HG03039 (cell line): ENCODE results near the gene PALM3.

ENCODE experiments used
- ATAC-seq: cut with Tn5 transposase; IDR thresholded peaks from one replicate; pipeline ENCODE4 v1.9.1; 2021; ENCODE audit warnings: mild to moderate bottlenecking, moderate library complexity; ENCODE audit not compliant: unreplicated experiment

Gene PALM3, protein sequence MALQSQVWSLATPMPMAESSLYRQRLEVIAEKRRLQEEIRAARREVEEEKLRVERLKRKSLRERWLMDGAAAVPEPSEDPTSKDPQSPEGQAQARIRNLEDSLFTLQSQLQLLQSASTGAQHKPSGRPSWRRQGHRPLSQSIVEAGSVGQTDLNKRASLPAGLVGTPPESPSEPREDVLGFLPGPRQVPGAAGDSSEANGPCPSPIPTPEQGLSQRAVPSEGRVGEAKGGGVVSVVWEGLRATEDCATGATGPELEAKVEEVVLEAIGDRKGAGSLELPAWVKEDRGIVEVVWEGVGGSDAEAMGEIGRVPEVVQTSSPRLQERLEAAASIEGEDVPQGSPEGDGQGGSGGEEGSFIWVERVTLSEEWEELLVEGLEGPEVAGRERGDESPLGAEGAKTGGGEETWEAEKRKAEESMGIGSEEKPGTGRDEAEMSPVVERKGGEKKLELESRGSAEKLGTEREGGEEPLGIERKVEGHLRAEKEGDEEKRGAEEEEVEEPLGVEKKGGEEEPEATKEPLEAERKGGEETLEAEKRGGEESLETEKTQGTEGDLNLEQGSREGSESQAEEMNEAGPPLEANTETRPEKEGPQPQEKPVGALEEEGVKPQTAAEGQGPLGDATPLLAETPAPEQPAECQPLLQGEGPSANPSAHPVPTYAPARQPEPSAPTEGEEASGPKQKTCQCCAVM

DNA sequence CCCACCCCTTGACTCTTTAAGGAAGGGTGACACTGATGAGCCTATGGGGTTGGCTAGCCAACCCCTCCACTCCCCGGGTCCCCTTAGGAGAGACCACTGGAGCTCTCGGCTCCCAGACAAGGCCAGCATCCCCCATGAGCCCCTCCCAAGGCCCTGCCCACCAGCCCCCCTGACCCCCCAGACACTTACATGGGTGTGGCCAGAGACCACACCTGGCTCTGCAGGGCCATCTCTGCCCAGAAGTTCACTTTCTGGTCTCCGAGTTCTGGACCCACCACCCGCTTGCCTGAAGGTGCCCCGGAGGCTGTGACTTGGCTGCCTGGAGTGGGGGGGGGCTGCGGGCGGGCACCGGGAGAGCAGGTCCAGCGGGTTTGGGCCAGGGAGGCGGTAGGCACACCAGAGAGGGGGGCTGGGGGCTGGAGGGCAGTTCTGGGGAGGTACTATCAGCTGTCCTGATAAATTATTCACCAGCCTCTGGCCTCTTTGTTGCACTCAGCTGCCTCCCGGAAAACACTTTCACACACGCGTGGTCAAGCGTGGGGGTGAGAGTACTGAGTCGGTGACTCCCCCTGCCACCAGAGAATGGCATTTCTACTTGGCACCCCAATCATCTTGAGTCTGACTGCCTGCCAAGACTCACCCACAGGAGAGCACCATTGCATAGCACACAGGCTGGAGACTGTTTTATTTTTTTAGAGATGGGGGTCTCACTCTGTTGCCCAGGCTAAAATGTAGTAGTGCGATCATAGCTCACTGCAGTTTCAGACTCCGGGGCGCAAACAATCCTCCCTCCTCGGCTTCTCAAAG, at the start of gene PALM3:
PALM3 (minus strand) TSS at position 326 of the 807 bp plus-strand sequence; CDS start at position 230, 96 bp downstream.
- no peak for ATAC-seq

- no peak for ATAC-seq
Measured at GRCh38 chr19:14111486-14111885, 49.6 kb upstream of the PALM3 start.

GRCh38 chr19:14110650-14111049, 48.8 kb upstream of the PALM3 start:
- no peak for ATAC-seq

DNA sequence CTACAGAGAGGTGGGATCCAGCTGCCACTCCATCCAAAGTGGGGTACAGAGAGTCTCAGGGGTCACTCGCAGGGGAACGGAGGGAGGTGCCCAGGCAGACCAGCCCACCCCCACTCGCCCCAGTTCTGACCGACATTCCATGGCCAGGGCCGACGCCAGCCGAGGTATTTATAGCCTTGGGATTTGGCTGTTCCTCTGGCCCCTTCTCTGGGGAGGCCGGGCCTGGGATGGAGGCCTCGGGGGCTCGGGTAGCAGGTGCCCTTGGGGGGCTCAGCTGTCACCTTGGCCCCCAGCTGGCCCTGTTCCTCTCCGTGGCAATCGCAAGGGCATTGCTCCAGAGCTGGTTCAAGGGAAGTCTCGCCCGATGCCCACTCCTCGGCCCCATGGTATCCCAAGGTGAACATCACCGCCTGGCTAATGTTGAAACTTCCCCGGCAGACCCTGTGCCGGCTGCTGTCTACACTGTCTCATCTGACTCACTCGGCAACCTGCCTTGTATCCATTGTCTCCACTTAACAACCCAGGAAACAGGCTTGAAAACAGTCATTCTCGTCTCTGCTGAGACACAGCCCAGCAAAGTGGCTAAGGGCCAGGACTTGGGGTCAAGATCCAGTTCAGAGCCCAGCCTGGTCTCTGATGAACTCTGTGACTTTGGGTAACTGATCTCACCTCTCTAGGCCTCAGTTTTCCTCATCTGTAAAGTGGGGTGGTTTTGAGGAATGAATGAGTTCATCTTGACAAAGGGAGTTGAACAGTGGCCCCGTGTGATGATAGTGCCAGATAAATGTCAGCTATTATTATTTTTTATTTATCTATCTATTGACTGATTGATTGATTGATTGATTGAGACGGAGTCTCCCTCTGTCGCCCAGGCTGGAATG, 45.9 kb upstream of the PALM3 start:
- ATAC-seq, result no peak

DNA sequence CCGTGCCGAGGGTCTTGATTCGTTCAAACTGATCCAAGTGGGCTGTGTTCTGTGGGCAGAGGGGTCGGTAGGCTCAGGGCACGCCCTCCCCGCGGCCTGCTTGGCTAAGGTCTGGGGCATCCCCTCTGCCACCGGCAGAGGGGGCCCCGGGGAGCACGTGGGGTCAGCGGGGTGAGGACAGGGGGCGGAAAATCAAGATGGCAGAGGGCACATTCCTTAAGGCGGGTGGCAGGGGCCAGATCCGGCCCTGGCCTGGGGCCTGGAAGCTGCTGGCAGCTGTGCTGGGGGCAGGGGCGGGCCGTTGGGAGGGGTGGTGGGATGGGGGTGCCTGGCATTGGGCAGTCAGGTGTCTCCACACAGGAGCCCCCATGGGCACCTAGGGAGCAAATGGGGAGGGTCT, 45.0 kb upstream of the PALM3 start:
- no peak for ATAC-seq

GRCh38 chr19:14105680-14106079, 43.8 kb upstream of the PALM3 start:
- no peak for ATAC-seq

GRCh38 chr19:14103310-14103709, 41.4 kb upstream of the PALM3 start:
- ATAC-seq, result no peak

DNA sequence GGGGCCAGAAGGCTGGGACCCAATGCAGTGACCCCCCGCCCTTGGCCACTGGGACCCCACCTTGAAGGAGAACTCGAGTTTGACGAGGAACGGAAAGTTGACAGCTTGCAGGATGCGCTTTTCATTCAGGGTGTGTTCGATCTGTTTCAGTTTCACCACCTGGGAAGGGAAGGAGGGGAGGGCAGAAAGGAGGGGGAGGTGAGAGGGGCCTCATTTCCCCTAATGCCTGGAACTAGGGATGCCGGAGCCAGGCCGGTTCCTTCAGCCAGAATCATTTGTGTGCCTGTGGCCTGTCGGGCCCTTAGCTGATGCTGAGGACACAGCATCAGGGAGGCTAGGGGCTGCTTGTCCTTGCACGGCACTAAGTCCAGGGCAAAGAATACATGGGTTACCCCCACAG, 40.9 kb upstream of the PALM3 start:
- no peak for ATAC-seq

DNA sequence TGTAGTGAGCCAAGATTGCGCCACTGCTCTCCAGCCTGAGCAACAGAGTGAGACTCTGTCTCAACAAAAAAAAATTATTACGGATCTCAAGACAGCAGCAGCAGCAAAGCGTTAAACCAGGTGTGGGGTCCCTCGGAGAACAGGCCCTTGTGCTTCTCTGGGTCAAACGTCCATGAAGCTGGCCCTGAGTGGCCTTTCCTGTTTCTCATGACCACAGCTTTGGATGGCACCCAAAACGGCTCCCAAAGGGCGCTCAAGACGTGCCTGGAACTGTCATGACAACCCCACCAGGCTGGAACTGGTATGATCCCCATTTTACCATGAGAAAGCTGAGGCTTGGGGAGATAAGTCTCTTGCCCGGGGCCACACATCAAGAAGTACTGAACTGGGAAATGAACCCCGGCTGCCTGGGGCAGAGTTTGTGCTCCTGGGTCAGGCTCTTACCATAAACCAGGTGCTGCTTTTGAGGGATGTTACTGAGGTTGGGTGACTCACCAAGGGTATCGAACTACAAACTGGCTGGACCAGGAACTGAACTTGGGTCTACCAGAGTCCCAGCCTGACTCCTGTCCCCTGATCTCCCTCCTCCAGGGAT, 40.3 kb upstream of the PALM3 start:
- no peak for ATAC-seq

DNA sequence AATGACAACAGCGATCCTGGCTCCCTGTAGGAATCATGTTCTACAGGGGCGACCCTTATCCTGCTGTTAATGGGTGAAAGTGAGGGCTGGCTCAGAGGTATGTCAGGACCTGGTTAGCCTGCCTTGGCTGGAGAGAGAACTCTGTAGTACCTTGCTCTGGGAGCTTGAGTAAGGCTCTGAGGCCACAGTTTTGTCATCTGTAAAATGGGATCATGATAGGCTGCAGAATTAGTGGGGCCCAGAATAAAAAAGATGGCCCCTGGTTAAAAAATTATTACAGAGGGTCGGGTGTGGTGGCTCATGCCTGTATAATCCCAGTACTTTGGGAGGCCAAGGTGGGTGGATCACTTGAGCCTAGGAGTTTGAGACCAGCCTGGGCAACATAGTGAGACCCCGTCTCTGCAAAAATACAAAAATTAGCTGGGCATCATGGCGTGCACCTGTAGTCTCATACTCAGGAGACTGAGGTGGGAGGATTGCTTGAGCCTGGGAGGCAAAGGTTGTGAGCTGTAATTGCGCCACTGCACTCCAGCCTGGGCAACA, 39.2 kb upstream of the PALM3 start:
- no peak for ATAC-seq

GRCh38 chr19:14097532-14098151, 35.8 kb upstream of the PALM3 start:
- no peak for ATAC-seq

DNA sequence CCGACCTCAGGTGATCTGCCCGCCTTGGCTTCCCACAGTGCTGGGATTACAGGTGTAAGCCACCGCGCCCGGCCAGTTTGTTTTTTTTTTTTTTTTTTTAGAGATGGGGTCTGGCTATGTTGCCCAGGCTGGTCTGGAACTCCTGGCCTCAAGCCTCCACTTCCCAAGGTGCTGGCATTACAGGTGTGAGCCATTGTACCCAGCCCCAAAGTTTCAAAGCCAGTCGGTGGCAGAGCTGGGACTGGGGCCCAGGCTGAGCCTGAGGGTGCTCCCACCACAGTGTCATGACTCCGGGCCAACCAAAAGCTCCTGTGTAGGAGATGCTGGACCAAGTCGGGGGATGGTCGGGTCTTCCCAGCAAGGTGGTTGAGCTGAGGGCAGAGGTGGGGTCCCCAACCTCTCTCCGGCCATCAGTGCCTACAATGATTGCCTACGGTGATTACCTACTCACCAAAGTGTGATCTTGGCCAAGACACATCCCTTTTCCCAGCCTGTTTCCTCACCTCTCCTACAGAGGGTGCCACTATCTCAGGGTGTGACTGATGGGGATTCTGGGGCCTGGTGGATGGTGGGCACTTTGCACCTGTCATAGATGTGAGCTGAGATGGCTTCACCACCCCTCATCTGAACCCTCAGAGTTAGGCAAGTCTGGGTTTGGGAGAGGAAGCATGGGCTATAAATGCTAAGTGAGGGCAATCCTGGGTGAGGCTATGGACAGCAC, 34.6 kb upstream of the PALM3 start:
- no peak for ATAC-seq

DNA sequence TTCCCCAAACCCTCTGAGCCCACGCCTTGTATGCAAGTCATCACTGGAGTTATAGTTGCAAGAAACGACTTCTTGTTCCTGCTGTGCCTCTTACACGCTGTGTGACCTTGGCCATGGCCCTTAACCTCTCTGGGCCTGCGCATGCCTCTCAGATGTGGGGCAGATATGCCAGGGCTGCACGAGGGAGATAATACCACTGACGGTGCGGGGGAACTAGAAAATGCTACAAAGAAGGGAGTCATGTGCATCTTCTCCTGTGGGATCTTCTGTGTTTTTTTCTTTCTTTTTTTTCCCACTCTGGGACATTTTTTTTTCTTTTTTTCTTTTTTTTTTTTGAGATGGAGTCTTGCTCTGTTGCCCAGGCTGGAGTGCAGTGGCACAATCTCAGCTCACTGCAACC, 33.0 kb upstream of the PALM3 start:
- ATAC-seq, result no peak

DNA sequence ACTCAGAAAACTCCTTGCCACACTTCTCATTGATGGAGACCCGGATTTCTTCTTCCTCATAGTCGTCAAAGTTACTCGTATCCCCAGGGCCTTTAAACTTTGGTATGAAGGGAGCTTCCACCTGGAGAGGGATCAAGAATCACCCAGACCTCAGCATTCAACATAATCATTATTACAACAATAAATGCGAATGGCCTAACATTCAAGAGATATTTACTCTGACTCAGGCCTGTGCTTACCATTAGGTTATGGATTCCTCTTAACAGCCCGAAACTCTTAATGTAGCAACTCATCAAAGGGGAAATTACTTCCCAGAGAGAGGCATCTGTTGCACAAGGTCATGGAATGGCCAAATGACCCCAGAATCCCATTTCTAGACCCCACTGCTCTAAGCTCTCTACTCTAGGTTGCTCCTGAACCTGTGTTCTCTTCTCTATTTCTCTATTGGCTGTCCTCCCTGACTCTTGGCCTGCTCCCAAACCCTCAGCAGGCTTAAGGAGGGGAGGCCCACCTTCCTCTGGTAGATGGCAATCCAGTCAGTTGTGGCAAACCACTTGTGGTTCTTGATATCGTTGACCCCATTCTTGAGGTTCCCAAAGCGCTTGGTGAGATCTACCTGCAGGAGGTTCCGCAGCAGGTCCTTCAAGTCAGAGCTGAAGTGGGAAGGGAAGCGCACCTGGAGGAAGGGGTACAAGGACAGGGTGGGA, 31.4 kb upstream of the PALM3 start:
- no peak for ATAC-seq

DNA sequence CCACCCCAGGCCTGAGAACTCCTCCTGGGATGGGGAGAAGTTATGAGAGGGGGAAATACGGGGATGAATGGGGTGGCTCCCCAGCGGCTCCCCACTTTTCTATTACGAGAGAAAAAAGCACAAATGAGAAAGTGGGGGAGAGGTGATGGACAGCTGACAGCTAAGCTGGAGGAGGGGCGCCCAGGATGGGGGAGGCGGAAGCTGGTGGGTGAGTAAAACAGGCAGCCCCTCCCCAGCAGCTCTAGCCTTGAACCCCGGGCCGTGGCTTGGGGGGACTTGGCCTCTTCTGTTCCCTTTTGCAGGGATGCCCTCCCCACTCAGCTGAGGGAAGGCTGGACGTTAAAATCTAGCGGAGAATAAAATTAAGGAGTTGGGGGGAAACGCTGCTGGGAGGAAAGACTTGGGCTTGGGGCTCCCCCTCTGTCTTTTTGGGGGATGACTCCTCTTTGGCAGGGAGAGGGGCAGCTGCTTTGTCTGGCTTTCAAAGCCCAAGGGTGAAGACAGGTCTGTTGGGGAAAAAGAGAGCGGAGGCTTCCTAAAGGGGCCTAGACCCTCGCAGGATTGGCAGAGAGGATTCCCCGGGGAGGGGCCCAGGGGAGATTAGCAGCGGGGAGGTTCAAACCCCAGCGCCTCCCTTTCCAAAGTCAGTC, 30.1 kb upstream of the PALM3 start:
- no peak for ATAC-seq

DNA sequence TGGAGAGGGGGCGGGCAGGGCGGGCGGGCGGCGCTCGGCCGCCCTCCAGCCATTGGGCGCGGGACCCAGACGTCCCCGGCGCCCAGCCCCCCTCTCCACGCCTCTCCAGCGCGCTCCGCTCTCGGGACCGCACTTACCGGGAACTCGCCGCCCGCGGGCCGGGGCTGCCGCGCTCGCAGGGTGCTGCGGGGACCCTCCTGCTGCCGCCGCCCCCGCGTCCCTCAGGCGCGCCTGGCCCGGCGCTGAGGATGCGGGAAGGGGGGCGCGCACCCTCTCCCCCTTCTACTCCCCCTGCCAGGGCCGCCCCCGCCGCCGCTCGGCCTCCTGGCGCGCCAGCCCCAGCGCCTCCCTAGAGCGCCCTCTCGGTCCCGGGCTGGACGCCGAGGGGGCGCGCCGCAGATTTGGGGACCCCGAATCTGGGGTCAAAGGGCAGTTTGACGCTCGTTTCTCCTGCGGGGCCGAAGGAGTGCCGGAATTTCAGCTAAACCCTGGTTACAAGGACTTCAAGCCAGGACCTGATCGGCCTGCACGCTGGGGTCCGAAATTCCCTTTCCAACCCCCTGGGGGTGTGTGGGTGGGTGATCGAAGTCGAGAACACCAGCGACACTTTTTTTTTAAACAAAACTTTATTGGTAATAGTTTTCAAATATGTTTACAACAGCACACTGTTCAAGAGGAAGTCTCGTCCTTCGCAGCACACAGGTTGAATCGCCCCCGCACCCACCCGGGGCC, 29.4 kb upstream of the PALM3 start:
- ATAC-seq, result peak; percentile 48

DNA sequence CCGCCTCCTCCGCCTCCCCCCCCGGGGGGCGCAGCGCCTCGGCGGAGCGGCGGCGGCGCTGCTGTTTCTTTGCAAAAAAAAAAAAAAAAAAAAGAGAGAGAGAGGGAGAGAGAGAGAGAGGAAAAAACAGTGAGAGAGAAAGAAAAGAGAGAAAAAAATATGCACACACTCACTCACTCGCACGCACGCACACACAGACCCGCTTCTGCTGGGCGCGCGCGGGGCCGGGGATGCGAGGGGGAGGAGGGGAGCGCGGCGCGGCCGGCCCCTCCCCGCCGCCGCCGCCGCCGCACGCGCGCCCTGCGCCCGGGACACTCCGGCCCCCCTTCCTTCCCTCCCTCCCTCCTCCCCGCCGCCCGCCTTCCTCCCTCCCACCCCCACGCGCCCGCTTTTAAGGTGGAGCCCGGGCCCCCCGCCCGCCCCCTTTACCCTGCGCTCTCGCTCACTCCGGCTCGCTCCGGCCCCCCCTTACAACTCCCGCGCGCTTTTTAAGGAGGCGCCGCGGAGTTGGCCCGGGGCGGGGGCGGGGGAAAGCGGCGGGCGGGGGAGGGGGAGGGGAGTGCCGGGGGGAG, 28.7 kb upstream of the PALM3 start, which contains the start of gene SAMD1:
SAMD1 (minus strand) TSS at position 243 of the 572 bp plus-strand sequence.
- ATAC-seq, result peak; percentile 29
